ENCODE results near the gene MAMLD1.

DNA sequence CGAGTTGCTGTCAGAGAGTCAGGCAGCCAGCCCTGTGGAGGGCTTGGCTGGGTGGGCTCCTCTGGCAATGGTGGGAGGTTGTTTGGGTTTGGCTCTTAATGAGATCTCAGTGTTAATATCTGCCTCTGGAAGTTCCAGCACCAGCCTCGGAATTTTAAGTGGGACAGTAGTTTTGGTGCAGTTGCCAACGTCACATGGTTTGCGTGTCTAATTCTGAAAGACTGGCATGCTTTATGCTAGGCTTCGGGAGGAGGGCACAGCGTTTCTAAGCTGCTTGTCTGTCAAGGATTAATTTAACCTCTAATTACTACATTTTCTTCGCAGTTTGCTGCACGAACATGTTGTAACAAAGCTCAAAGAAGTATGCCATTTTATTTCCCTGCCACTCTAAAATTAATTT, 9.2 kb downstream of the MAMLD1 start:
- TF ChIP-seq, protein P1, sequence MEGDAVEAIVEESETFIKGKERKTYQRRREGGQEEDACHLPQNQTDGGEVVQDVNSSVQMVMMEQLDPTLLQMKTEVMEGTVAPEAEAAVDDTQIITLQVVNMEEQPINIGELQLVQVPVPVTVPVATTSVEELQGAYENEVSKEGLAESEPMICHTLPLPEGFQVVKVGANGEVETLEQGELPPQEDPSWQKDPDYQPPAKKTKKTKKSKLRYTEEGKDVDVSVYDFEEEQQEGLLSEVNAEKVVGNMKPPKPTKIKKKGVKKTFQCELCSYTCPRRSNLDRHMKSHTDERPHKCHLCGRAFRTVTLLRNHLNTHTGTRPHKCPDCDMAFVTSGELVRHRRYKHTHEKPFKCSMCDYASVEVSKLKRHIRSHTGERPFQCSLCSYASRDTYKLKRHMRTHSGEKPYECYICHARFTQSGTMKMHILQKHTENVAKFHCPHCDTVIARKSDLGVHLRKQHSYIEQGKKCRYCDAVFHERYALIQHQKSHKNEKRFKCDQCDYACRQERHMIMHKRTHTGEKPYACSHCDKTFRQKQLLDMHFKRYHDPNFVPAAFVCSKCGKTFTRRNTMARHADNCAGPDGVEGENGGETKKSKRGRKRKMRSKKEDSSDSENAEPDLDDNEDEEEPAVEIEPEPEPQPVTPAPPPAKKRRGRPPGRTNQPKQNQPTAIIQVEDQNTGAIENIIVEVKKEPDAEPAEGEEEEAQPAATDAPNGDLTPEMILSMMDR (conservative IDR thresholded peaks at IDR 0.05; ENCODE audit: low read depth, low read length): no peak
- no peak for TF ChIP-seq EZH2 (IDR thresholded peaks at IDR 0.05; ENCODE audit: borderline replicate concordance, low read depth, low read length, poor library complexity, severe bottlenecking)
